ENCODE results near the gene MGAT5.

Gene MGAT5

DNA sequence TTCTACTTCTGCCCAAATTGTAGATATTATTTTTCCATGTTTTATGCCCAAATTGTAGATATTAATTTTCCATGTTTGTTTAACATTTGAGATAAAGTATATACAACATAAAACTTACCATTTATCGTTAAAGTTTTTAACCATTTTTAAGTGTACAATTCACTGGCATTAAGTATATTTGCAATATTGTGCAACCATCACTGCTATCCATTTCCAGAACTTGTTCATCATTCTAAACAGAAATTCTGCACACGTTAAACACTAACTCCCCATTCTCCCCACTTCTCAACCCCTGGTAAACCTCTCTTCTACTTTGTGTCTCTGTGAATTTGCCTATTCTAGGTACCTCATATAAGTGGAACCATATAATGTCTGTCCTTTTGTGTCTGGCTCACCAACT is 162.1 kb downstream of the MGAT5 start:
- no peak for FAIRE-seq
- DNase-seq (ENCODE audit: low spot score), result no peak

DNA sequence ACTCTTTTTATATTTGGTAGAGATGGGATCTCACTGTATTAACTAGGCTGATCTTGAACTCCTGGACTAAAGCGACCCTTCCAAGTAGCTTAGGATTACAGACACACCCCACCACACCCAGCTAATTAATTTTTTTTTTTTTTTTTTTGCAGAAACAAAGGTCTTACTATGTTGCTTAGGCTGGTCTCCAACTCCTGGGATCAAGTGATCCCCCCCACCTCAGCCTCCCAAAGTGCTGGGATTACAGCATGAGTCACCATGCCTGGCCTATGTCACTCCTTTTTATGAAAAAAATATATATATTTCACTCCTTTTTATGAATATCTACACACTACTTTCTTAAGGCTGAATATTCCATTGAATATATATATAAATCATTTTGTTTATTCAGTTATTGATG is 162.8 kb downstream of the MGAT5 start:
- DNase-seq (ENCODE audit: low spot score) (no peak), FAIRE-seq (no peak)

DNA sequence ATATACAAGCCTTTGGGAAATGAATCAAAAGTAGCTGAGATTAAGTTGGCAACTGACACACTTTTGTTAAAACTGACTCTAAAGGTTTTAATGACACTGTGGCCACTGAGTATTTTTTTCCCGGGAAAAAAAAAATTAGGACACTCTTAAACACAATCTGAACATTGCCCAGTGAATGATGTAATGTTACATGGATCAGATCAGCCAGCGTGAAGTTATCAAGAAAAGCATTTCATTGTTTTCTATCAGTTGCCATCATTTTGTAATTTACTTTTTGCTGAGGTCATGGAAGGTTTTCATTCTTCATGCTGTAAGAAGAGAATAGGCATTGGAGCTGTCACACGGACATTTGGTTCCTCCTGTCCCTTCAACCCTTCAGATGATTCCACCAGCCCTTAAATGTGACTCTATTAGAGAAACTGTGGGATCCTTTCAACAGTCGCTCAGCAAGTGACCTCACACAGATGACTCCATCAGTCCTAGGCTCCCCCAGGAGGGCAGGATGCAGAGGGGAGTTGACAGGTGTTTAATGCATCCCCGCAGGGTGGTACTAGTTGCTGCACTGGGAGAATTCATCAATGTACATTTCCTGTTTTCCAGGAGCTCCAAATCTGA is 164.2 kb downstream of the MGAT5 start:
- FAIRE-seq (no peak), DNase-seq (ENCODE audit: low spot score) (no peak)

DNA sequence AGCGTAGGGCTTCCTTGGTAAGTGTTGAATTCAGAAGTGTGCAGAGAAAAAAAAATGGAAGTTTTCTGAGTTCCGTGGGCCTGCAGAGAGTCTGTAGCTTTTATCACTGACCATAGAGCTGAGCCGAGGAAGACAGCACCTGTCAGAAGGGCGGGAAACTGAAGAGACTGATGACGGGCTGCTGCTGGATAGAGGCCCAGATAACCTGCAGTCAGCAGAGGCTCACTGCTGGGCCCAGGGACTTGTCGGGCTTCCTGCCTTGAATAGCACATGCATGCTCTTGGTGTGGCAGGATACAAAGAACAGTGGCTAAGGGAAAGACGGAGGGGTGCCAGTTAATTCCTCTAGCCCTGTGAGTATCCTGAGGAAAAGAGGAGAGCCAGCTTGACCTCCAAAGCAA is 166.4 kb downstream of the MGAT5 start:
- FAIRE-seq (no peak), DNase-seq (ENCODE audit: low spot score) (no peak)

DNA sequence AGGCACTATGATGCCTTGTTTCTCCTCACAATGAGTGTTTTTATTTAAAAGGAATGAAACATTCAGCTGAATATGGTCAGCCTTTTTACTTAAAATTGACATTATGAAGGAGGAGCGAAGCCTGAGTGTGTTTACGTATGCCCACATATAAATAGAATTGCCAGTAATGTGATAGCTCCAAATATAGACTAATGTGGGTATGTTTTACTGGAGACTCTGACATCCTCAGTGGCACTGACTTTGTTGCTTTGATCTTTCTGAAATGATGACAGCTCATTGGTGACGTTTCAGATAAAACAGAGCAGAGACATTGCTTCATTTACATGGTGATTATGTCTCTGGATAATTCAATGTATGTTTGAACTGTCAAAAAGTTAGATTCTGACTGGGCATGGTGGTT is 167.0 kb downstream of the MGAT5 start:
- no peak for DNase-seq (ENCODE audit: low spot score)
- no peak for FAIRE-seq

DNA sequence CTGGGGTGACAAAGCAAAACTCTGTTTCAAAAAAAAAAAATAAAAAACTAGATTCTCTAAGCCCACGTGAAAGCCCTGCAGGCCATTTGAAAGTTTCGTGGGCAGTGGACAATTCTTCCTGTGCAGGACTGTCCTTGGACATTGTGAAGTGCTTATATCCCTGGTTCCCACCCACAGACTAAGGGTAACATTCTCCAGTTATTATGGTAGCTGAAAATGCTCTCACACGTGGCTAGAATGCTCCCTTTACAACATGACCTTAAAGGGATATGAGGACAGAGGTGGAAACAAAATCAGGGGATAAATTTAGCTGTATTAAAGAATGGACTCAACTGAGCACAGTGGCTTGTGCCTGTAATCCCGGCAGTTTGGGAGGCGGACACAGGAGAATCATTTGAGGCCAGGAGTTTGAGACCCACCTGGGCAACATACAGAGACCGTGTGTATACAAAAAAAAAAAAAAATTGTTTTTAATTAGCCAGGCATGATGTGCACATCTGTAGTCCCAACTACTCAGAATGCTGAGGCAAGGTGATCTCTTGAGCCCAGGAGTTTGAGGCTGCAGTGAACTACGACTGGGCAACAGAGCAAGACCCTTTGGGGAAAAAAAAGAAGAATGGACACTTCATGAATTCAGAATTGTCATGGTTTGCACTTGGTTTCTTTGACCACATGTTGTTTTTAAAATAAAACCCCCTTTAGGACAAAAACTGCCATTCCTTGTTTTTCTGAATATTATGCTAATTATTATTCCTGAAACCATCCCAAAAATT is 167.9 kb downstream of the MGAT5 start:
- FAIRE-seq, result no peak
- no peak for DNase-seq (ENCODE audit: low spot score)

DNA sequence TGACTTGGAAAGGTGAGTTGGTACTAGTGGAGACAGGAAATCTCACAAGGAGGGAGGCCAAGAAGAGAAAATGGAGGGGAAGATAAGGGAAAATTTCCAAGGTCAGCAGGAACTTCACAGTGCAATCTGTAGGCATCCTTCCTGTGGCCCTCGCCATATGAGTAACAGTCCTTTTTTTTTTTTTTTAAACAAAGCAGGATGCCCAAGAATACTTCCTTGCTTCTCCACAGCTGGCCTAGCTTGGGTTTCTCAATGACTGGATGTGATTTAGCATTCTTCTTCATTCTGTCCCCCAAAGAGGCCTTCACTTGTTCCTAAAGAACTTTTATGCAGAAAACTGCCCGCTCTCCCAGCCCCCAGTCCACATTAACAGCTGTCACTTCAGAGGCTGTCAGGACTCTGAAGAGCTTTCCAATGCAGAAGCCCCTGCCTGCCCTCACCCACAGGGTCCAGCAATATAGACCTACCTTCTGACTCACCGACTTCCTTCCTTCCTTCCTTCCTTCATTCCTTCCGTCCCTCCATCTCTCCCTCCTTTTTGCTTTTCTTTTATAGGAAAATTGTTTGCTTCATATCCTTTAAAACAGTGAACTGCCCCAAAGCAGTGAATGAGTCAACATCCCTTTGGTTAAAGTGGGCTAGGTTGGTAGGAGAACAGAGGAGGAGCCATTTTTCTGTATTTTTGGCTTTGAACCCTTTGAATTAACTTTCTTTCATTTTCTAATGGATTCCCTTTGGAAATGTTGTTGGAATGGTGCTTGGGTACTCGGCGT is 172.0 kb downstream of the MGAT5 start:
- DNase-seq (ENCODE audit: low spot score), result no peak
- no peak for FAIRE-seq

DNA sequence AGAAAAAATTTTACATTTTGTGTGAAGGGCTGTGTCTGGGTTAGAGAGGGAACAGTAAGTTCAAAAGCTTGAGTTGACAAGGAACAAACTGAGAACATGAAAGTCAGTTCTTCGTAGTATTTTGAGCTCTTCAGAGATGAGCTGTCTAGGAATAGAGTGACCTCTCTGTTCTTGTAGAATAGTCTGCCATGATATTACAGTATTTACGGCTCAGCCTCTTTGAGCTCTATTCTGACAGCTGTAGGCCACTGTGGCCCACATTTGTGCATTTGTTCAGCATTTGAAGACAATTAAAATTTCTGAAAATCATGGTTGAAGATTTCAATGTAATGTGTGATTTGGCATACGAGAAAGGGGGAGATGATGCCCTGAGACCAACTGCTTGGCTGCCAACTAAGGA is 172.8 kb downstream of the MGAT5 start:
- DNase-seq (ENCODE audit: low spot score) (no peak), FAIRE-seq (no peak)

DNA sequence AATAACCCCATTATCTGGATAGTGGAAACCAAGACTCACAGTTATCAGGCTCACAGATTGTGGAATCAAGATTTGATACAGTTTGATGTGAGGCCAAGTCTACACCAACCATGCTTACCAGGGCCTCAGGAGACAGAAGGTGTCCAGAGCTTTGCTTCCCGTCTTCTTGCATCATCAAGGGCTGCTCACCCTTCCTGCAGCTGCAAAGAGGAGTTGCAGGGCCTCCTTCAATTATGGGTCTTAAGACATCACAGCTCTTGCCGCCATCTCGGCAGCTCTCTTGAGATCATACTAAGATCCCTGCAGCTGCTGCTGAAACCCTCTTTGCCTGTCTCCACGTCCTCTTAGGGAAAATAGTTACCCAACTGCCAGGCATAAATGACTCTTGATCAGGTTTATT is 176.0 kb downstream of the MGAT5 start:
- DNase-seq (ENCODE audit: low spot score) (no peak), FAIRE-seq (no peak)

DNA sequence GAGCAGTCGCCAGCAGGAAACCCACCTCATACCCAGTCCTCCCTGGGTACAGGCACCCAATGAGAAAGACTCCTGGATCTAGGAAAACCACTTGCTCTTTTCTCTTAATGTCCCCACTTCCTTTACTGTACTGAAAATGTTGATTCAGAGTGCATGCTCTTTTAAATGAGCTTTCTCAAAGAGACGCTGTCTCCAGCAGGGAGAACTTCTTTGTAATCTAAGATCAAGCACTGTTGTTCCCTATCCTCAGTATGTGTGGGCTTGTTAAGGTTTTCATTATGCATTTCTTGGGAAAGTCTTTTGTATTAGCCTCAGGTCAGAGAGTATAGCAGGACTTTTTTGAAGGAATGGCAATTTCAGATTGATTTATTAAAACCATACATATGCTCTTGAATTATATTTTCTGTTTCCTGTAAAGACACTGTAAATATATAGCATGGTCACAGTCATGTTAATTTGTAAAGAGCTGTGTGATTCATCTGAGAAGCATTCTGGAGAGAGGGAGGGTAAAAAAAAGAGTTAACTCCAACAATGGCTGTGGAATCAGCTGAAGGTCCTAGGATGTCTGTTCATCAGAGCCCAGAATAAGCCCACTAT is 178.1 kb downstream of the MGAT5 start:
- FAIRE-seq, result peak; percentile 61
- DNase-seq (ENCODE audit: low spot score), result peak; percentile 32

DNA sequence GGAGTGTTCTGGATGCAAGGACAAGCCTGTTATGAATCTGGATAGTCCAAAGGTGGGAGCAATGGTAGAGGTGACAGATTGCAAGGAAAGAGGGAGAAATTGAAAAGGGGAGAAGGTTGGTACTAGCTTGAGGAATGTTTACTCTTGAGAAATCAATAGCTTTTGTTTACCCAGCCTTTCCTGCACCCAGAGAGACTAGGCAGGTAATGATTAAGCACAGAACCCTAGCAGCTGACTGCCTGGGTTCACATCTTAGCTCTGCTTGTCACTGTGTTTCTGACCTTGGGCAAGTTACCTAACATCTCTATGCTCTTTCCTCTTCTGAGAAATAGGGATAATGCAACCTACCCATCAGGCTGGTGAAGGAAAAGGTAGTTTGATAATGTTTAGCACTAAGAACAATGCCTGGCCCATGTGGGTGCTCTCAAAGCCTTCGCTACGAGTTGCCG is 178.6 kb downstream of the MGAT5 start:
- FAIRE-seq (no peak), DNase-seq (ENCODE audit: low spot score) (no peak)

DNA sequence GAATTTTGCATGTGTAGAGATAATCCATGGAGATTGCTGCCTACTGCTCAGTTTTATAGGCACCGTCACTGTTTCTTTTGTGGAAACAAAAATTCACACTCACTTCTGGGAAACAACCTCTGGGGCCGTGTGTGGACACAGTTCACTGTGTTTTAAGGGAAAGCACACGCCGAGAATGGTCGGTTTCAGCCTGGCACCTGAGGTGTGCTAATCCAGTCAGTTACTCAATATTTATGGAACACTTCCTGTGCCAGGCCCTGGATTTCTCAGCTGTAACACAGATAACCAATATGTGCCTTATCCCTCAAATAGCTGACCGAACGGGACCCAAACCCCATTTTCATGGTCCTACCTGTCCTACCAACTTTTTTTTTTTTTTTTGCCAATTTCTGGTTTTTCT is 179.6 kb downstream of the MGAT5 start:
- FAIRE-seq, result no peak
- DNase-seq (ENCODE audit: low spot score), result no peak

DNA sequence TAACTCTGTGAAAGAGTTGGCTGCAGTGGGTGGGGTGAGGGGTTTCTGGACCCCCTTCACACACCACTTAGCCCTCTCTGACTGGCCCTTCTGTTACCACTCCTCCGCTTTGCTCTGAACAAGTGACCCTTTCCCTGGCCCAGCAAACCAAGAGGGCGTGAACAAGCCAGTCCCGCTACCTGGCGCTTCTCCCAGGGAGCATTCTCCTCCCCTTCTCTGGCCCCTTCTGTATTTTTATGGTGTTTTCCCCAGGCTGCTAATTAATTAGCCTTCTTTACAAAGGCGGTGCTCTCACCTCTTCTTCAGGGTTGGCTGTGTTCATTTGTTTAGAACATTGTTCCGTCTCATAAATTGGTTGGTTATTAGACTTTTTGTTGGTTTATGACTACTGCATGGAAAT is 180.1 kb downstream of the MGAT5 start:
- DNase-seq (ENCODE audit: low spot score) (no peak), FAIRE-seq (no peak)

DNA sequence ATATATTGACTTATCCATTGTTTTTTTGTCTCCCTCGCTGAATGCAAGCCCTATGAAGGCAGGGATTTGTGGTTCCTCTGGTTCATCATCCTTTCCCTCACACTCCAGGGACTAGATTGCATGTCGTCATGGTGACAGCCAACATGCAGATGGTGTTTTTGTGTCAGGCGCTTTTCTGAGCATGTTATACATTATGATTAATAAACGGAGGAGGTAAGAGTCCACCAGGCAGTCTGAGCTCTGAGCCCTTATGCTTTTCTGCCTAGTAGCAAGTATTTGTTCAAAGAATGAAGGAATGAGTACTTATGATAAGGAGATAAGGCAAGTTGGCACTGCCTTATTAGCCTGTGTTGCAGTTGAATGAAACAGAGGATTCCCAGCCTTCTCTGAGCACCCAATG is 181.6 kb downstream of the MGAT5 start:
- FAIRE-seq, result no peak
- DNase-seq (ENCODE audit: low spot score), result no peak

DNA sequence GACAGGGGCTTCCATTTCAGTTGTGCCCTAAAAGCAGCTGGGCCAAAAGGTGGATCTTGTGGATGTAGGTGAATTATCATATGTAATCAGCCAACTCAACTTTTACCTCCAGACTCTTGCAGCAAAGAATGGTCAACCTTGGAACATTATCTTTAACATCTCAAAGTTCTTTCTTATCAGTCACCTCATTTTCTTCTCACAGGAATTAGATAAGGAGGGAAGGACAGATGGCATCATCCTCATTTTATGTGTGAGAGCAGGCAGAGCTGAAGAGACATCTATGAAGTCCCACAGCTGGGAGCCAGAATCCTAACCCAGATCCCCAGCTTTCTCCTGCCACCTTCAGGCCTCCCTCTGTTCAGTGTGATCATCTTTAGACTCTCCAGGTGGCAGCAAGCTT is 182.1 kb downstream of the MGAT5 start:
- DNase-seq (ENCODE audit: low spot score), result no peak
- FAIRE-seq, result no peak

DNA sequence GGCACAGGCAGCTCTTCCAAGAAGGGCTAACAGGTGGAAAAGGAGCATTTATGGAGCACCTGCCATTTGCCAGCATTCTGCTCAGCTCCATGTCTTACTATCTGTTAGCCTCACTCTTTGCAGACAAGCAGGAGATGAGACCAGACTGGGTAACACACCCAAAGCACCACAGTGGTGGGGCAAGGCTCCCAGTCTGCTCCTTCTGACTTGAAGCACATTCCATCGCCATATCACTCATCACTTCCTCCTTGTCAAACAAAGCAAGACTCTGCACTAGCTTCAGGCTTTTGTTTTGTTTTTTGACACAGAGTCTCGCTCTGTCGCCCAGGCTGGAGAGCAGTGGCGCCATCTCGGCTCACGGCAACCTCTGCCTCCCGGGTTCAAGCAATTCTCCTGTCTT is 182.8 kb downstream of the MGAT5 start:
- no peak for FAIRE-seq
- DNase-seq (ENCODE audit: low spot score), result no peak

DNA sequence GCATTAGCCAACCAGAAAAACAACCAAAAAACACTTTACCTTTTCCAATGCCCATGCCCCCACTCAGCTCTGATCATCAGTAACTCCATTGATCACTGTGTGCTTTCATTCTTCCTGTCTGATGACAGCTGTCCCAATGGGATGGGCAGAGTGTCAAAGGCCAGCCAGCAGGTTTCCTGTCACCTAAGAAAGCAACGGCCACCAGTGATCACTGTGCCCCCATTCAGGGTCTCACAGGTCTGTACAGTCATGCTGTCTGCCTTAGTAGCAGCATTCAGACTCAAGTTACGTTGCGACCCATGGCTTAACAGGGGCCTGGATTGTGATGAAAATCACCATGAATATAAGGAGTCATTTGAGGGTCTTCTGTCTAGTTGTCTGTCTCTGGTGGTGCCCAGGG is 184.5 kb downstream of the MGAT5 start:
- FAIRE-seq, result no peak
- DNase-seq (ENCODE audit: low spot score), result no peak

DNA sequence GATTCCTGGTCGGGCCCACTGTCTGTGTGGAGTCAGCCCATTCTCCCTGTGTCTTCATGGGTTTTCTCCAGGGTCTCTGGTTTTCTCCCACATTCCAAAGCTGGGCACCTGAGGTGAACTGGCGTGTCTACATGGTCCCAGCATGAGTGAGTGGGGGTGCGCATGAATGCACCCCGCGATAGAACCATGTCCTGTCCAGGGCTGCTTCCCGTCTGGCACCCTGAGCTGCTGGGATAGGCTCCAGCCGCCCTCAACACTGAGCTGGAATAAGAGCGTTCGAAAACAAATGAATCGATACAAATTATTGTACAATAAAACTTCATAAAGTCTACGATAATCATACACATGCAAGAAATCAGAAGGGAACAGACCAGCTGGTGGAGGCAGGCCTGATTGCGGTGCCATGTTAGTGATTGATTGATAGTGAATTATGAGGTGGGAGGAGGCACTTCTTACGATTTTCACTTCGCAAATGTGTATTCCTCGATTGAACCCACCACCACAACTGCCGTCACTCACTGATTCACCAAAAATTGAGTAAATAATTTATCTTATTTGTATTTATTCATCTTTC is 186.6 kb downstream of the MGAT5 start:
- FAIRE-seq, result no peak

DNA sequence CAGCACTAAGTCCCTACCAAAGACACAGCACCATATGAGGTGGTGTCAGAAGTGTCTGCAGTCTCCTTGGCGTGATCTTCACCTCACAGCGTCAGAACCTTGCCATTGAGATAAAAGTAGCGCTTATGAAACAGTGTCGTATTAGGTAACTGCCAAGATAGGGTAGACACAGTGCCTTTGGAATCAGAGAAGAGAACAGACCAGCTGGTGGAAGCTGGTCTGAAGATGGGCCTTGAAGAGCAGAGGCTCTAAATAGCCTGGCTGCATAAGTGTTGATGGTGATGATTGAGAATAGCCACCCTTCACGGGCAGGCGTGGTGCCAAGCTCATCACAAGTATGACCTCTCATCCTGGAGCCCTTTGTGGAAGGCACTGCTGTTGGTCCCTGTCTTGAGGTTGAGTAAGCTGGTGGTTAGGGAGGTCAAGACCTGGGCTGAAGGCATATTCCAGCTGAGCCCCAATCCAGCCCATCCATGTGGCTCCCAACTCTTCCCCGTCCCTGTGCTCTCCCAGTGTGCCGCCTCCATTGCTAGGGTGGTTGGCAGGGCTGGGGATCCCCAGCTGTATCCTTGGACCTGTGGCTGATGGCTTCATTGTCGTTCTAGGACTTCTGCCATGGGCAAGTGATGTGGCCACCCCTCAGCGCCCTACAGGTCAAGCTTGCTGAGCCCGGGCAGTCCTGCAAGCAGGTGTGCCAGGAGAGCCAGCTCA is 187.4 kb downstream of the MGAT5 start:
- DNase-seq (ENCODE audit: low spot score) (no peak), FAIRE-seq (no peak)

More for the DNA sequence above, 186.6 kb downstream of the MGAT5 start:
- no peak for DNase-seq (ENCODE audit: low spot score)

DNA sequence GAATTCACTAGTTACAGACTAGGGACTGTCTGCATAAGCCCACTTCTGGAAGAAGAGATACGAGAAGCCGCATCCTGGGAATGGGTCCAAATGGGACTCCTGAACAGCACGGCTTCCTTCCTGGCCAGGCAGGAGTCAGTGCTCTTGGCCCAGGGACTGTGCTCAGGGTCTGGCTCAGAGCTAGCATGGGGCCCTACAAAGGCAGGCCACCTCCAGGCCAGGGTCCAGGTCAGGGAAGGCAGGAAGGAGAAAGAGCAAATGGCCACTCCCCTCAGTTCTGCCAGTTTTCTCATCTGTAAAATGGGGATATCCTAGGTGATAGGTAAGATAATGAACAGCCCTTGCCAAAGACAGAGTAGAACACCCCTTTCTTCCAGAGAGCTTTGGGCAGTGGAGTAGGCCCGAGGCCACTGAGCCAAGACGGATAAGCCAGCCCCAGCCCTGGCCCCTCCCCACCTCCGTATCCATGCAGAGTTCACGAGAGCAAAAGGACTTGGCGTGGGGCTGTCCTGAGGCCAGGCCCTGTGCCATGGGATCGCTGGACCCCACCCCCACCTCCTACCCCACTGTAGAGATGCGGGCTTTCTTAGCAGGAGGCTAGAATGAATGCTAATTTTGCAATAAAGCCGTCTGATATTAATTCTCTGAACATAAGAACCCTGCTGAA is 190.1 kb downstream of the MGAT5 start:
- DNase-seq (ENCODE audit: low spot score), result no peak
- no peak for FAIRE-seq

DNA sequence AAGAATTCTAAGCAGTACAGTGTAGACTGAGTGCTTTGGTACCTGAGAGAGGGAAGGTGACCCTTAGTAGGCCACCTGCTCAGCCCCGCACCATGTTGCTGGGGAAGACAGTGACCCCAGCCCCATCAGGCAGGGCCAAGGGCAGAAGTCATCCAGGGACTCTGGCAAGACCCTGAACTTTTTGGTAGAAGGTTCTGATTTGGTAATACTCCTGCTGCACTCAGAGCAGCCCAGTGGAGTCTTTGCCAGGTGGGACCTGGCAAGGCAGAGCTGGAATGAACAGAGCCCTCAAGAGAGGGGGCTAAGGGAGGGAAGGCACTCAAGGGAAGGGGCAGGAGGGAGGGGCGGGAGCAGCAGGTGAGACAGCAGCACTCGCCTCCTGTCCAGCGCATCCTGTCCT is 191.2 kb downstream of the MGAT5 start:
- FAIRE-seq, result no peak
- no peak for DNase-seq (ENCODE audit: low spot score)

All from RCC 7860 (cell line).